Keratinocyte (primary cell): Measurements from ENCODE around the gene IL1B. TPM values are rescaled to one million over a fixed set of nuclear protein-coding genes. Genes with fewer than 3 reads are reported as not detected.

Source experiments
- DNase-seq: peaks from one replicate; pipeline ENCODE4 v3.0.0-alpha.2; 2011; ENCODE audit warnings: low read depth, missing footprints, low spot score
- FAIRE-seq: peaks from 2 replicates; lab custom pipeline; 2011; peaks lifted over from hg19 to GRCh38; lab: Jason Lieb, UNC
- H2AFZ ChIP-seq: 2 replicates; pipeline ENCODE4 v1.6.0; 2012; ENCODE audit warnings: low read length, control low read depth, inconsistent platforms; ENCODE audit not compliant: control insufficient read depth
- H3K27ac ChIP-seq: 2 replicates; pipeline ENCODE4 v1.5.1; 2011; ENCODE audit warnings: low read length; ENCODE audit not compliant: control insufficient read depth, insufficient read depth
- H3K27me3 ChIP-seq: 3 replicates; pipeline ENCODE4 v1.6.0; 2011; ENCODE audit warnings: low read length; ENCODE audit not compliant: control insufficient read depth, insufficient read depth; ENCODE audit errors: extremely low read depth
- H3K36me3 ChIP-seq, 2 experiments: 2 replicates in 1 of 2; 3 replicates in 1 of 2; pipeline ENCODE4 v1.5.1; 2011; ENCODE audit warnings: low read length in 2 of 2, mild to moderate bottlenecking in 1 of 2; ENCODE audit not compliant: control insufficient read depth in 2 of 2, insufficient read depth in 2 of 2; ENCODE audit errors: extremely low read depth in 1 of 2
- H3K4me1 ChIP-seq: 3 replicates; pipeline ENCODE4 v1.5.1; 2011; ENCODE audit warnings: low read length; ENCODE audit not compliant: control insufficient read depth, insufficient read depth; ENCODE audit errors: extremely low read depth
- H3K4me2 ChIP-seq: 3 replicates; pipeline ENCODE4 v1.6.0; 2011; ENCODE audit warnings: low read depth, low read length; ENCODE audit not compliant: control insufficient read depth, insufficient read depth; ENCODE audit errors: extremely low read depth
- H3K4me3 ChIP-seq, 3 experiments: fragments of 200-600 bp in 1 of 3; sonication (generic) in 1 of 3; 2 replicates in 2 of 3; 3 replicates in 1 of 3; pipeline ENCODE4 v1.5.1; 2011 to 2016; ENCODE audit warnings: low read length in 3 of 3, mild to moderate bottlenecking in 3 of 3, control low read depth in 2 of 3, inconsistent platforms in 1 of 3, low read depth in 1 of 3, mixed read lengths in 1 of 3, mixed run types in 1 of 3, moderate library complexity in 1 of 3; ENCODE audit not compliant: control insufficient read depth in 2 of 3, insufficient read depth in 2 of 3; ENCODE audit errors: extremely low read depth in 1 of 3
- H3K79me2 ChIP-seq: 2 replicates; pipeline ENCODE4 v1.6.0; 2012; ENCODE audit warnings: low read length; ENCODE audit not compliant: control insufficient read depth, insufficient read depth
- H3K9ac ChIP-seq: 3 replicates; pipeline ENCODE4 v1.6.0; 2011; ENCODE audit warnings: low read length; ENCODE audit not compliant: control insufficient read depth, insufficient read depth; ENCODE audit errors: extremely low read depth
- H3K9me1 ChIP-seq: 3 replicates; pipeline ENCODE4 v1.6.0; 2011; ENCODE audit warnings: low read length; ENCODE audit not compliant: control insufficient read depth, insufficient read depth; ENCODE audit errors: extremely low read depth
- H3K9me3 ChIP-seq: 2 replicates; pipeline ENCODE4 v1.5.1; 2012; ENCODE audit warnings: low read depth, low read length; ENCODE audit not compliant: control insufficient read depth
- H4K20me1 ChIP-seq: 3 replicates; pipeline ENCODE4 v1.6.0; 2011; ENCODE audit warnings: low read length; ENCODE audit not compliant: control insufficient read depth, insufficient read depth; ENCODE audit errors: extremely low read depth
- CTCF ChIP-seq, 3 experiments: IDR thresholded peaks in 1 of 3; conservative IDR thresholded peaks in 1 of 3; optimal IDR thresholded peaks in 1 of 3; 2 replicates in 2 of 3; 3 replicates in 1 of 3; pipeline versions ENCODE3 to v1.5.1; 2011; ENCODE audit warnings: low read length in 3 of 3, mild to moderate bottlenecking in 3 of 3, moderate library complexity in 2 of 3, control low read depth in 1 of 3, inconsistent platforms in 1 of 3; ENCODE audit not compliant: insufficient read depth in 2 of 3; ENCODE audit errors: extremely low read depth in 1 of 3
- EZH2 ChIP-seq: IDR thresholded peaks from one replicate; pipeline ENCODE4 v1.6.1; 2012; ENCODE audit warnings: inconsistent platforms, mild to moderate bottlenecking, low read length, moderate library complexity
- dilution Hi-C: fragments of 300-500 bp; cut with MboI; formaldehyde crosslinking; loops from one replicate; pipeline ENCODE4 v1.7.0; 2020; ENCODE audit warnings: low sequenced_read_pairs; ENCODE audit not compliant: extremely low pct_ligation_motif_present
- polyA minus RNA-seq, 3 experiments: library from RNA; depleted of rRNA, polyadenylated mRNA; stranded (reverse); fragments of >200 nt; gene quantifications; 1 replicate in 1 of 3; 2 replicates in 1 of 3; 3 replicates in 1 of 3; pipeline ENCODE4 v1.2.3, GENCODE V29; 2011
- polyA plus RNA-seq, 5 experiments: library from polyadenylated mRNA; depleted of rRNA in 3 of 5; stranded (reverse) in 3 of 5; stranded (forward) in 1 of 5; unstranded in 1 of 5; fragments of >200 nt; gene quantifications; 1 replicate in 1 of 5; 2 replicates in 3 of 5; 3 replicates in 1 of 5; pipeline versions ENCODE4 v1.2.1 to v1.2.3, GENCODE V29; 2011 to 2012; ENCODE audit warnings: missing spikeins in 2 of 5, low read depth in 1 of 5, low replicate concordance in 1 of 5

The IL1B gene
- polyA plus RNA-seq = 221 to 291 TPM (median 232 TPM) in 3 replicates
- 13.0 TPM for polyA plus RNA-seq (2011; ENCODE audit: low read depth)
- 233 and 264 TPM in 2 replicates for polyA plus RNA-seq (2011; cell fraction: cytosol; rRNA removed)
- polyA plus RNA-seq (2011; cell fraction: nucleus; rRNA removed) = 352 and 413 TPM in 2 replicates
- 20.2 and 162 TPM in 2 replicates for polyA plus RNA-seq (2012; ENCODE audit: low replicate concordance)
- 304 to 333 TPM (median 331 TPM) in 3 replicates for polyA minus RNA-seq
- 193 TPM for polyA minus RNA-seq (2011; cell fraction: cytosol; rRNA and poly(A)+ RNA removed)
- 183 and 312 TPM in 2 replicates for polyA minus RNA-seq (2011; cell fraction: nucleus; rRNA and poly(A)+ RNA removed)

GRCh38 chr2:112836695-112837117, at the start of gene IL1B:
TSS of gene IL1B (minus strand) at chr2:112836779. CDS start at chr2:112836229, 550 bp downstream.
- H3K27me3 ChIP-seq = no peaks in the 10 kb centered on the region
- H2AFZ ChIP-seq = no peak within 1 kb of the TSS
- peaks cover 18 to 41% of the 10 kb centered on the region in 2 experiments for H3K36me3 ChIP-seq
- no peak for DNase-seq
- H3K9ac ChIP-seq = peak within 1 kb of the TSS; percentile 83
- H3K27ac ChIP-seq = peak within 1 kb of the TSS; percentile 85
- peaks cover 51% of the 10 kb centered on the region for H3K4me1 ChIP-seq
- no peaks in the 10 kb centered on the region for H3K9me3 ChIP-seq
- dilution Hi-C loops = no loop called here
- peak within 1 kb of the TSS; percentile 53 to 93 (median 77) for H3K4me3 ChIP-seq
- peak; percentile 84 for FAIRE-seq
- H3K4me2 ChIP-seq = peak within 1 kb of the TSS; percentile 84
- H3K79me2 ChIP-seq = peaks cover 36% of the 10 kb centered on the region
- no peaks in the 10 kb centered on the region for H3K9me1 ChIP-seq
- no peaks in the 10 kb centered on the region for H4K20me1 ChIP-seq
- TF ChIP-seq EZH2 = no peak
- TF ChIP-seq CTCF (optimal IDR thresholded peaks at IDR 0.05 in 1 of 3, IDR thresholded peaks at IDR 0.05 in 1 of 3, conservative IDR thresholded peaks at IDR 0.05 in 1 of 3; ENCODE audit: extremely low read depth in 1 of 3, insufficient read depth in 2 of 3, low read length in 3 of 3) = no peak

DNA sequence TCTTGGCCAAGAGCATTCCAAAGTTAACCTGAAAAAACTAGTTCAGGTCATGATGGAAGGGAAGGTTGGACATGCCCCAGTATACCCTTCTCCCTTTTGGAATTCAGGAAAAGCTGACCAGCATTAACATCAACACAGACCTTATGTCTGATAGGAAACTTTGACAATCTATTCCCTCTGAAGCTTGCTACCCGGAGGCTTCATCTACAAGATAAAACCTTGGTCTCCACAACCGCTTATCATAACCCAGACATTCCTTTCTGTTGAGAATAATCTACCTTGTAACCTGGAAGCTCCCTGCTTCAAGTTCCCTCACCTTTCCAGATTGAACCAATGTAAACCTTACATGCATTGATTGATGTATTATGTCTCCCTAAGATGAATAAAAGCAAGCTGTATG, 49.7 kb upstream of the IL1B start:
- Histone ChIP-seq H3K9ac (no peak overlapping the region), H3K9me1 (no peaks in the 10 kb centered on the region), H3K27me3 (no peaks in the 10 kb centered on the region), H3K9me3 (no peaks in the 10 kb centered on the region), H3K36me3 (no peaks in the 10 kb centered on the region), H3K4me2 (no peak overlapping the region), H3K4me3 (no peak overlapping the region), H3K4me1 (peaks cover 43% of the 10 kb centered on the region), H4K20me1 (no peaks in the 10 kb centered on the region), H3K79me2 (no peaks in the 10 kb centered on the region), H2AFZ (no peak overlapping the region), H3K27ac (no peak overlapping the region)
- dilution Hi-C loops = no loop called here
- DNase-seq (no peak), FAIRE-seq (no peak)
- TF ChIP-seq EZH2 (no peak), CTCF (optimal IDR thresholded peaks at IDR 0.05 in 1 of 3, IDR thresholded peaks at IDR 0.05 in 1 of 3, conservative IDR thresholded peaks at IDR 0.05 in 1 of 3; ENCODE audit: extremely low read depth in 1 of 3, insufficient read depth in 2 of 3, low read length in 3 of 3) (no peak)
